HEK293 (cell line): ENCODE measurements around the gene STRA6.

Source experiments
- CTCF ChIA-PET: fragments of 350-600 bp; formaldehyde crosslinking; extraction: SDS; loops from one replicate; lab custom pipeline; 2021; ENCODE audit warnings: antibody characterized with exemption; lab: Yijun Ruan, JAX
- POLR2A ChIA-PET: fragments of 300-600 bp; formaldehyde crosslinking; extraction: SDS; loops from one replicate; lab custom pipeline; 2020; ENCODE audit warnings: antibody characterized with exemption, inconsistent platforms; lab: Yijun Ruan, JAX
- H3K27ac ChIP-seq: fragments of 200-500 bp; sonication (Bioruptor generic); 2 replicates; pipeline ENCODE4 v1.5.1; 2014; ENCODE audit warnings: low read depth, low read length, control low read depth, inconsistent platforms; ENCODE audit errors: extremely low read depth
- H3K36me3 ChIP-seq, 2 experiments: fragments of 200-500 bp in 1 of 2; sonication (Bioruptor generic) in 1 of 2; 1 replicate in 1 of 2; 2 replicates in 1 of 2; pipeline ENCODE4 v1.5.1; 2014 to 2017; ENCODE audit warnings: inconsistent platforms in 2 of 2, low read length in 2 of 2; ENCODE audit not compliant: control insufficient read depth in 2 of 2, insufficient read depth in 1 of 2
- H3K4me1 ChIP-seq: fragments of 200-500 bp; sonication (Bioruptor generic); 2 replicates; pipeline ENCODE4 v1.5.1; 2014; ENCODE audit warnings: mild to moderate bottlenecking, low read length, inconsistent platforms; ENCODE audit not compliant: control insufficient read depth, insufficient read depth
- H3K4me3 ChIP-seq: 2 replicates; pipeline ENCODE4 v1.5.1; 2011; ENCODE audit warnings: low read depth, mild to moderate bottlenecking, control low read depth, low read length, moderate library complexity
- H3K9me3 ChIP-seq: fragments of 200-500 bp; sonication (Bioruptor generic); 2 replicates; pipeline ENCODE4 v1.5.1; 2014; ENCODE audit warnings: low read depth, low read length, inconsistent platforms; ENCODE audit not compliant: control insufficient read depth, insufficient read depth
- EGR2 ChIP-seq: fragments of 450-650 bp; formaldehyde crosslinking; IDR thresholded peaks from 2 replicates; pipeline ENCODE4 v1.5.1; 2016; ENCODE audit warnings: low read depth, missing biosample characterization, missing genetic modification characterization
- GLIS1 ChIP-seq: fragments of 450-650 bp; formaldehyde crosslinking; IDR thresholded peaks from 2 replicates; pipeline ENCODE4 v1.5.1; 2016; ENCODE audit warnings: missing biosample characterization, missing genetic modification characterization
- HIC1 ChIP-seq: fragments of 450-650 bp; formaldehyde crosslinking; IDR thresholded peaks from 2 replicates; pipeline ENCODE4 v1.5.1; 2016; ENCODE audit warnings: missing biosample characterization, missing genetic modification characterization
- INSM2 ChIP-seq: fragments of 450-650 bp; formaldehyde crosslinking; IDR thresholded peaks from 2 replicates; pipeline ENCODE4 v1.5.1; 2016; ENCODE audit warnings: missing biosample characterization, missing genetic modification characterization
- KLF9 ChIP-seq: fragments of 450-650 bp; formaldehyde crosslinking; IDR thresholded peaks from 2 replicates; pipeline ENCODE4 v1.5.1; 2016; ENCODE audit warnings: missing biosample characterization, missing genetic modification characterization, low read depth
- SP7 ChIP-seq: fragments of 450-650 bp; formaldehyde crosslinking; IDR thresholded peaks from 2 replicates; pipeline ENCODE4 v1.5.1; 2016; ENCODE audit warnings: missing biosample characterization, missing genetic modification characterization
- TRIM28 ChIP-seq: IDR thresholded peaks from 2 replicates; pipeline ENCODE4 v1.6.1; 2011; ENCODE audit warnings: low read length, control low read depth, borderline replicate concordance
- ZBTB44 ChIP-seq: fragments of 450-650 bp; IDR thresholded peaks from 2 replicates; pipeline ENCODE4 v1.5.1; 2018; ENCODE audit warnings: missing biosample characterization, mild to moderate bottlenecking, missing genetic modification characterization
- ZFHX2 ChIP-seq: fragments of 450-650 bp; formaldehyde crosslinking; conservative IDR thresholded peaks from 2 replicates; pipeline ENCODE4 v1.5.1; 2016; ENCODE audit warnings: missing biosample characterization, missing genetic modification characterization
- ZFP41 ChIP-seq: fragments of 450-650 bp; formaldehyde crosslinking; IDR thresholded peaks from 2 replicates; pipeline ENCODE4 v1.5.1; 2016; ENCODE audit warnings: missing biosample characterization, missing genetic modification characterization, borderline replicate concordance
- ZNF114 ChIP-seq: fragments of 450-650 bp; formaldehyde crosslinking; IDR thresholded peaks from 2 replicates; pipeline ENCODE4 v1.5.0; 2017; ENCODE audit warnings: missing biosample characterization, missing genetic modification characterization
- ZNF26 ChIP-seq: fragments of 450-650 bp; formaldehyde crosslinking; IDR thresholded peaks from 2 replicates; pipeline ENCODE4 v1.5.1; 2016; ENCODE audit warnings: missing biosample characterization, missing genetic modification characterization
- ZNF280C ChIP-seq: fragments of 450-650 bp; formaldehyde crosslinking; IDR thresholded peaks from 2 replicates; pipeline ENCODE4 v1.5.1; 2016; ENCODE audit warnings: missing biosample characterization, missing genetic modification characterization
- ZNF292 ChIP-seq: fragments of 450-650 bp; formaldehyde crosslinking; IDR thresholded peaks from 2 replicates; pipeline ENCODE4 v1.5.1; 2016; ENCODE audit warnings: low read depth, missing biosample characterization, missing genetic modification characterization, borderline replicate concordance
- ZNF311 ChIP-seq: fragments of 450-650 bp; formaldehyde crosslinking; IDR thresholded peaks from 2 replicates; pipeline ENCODE4 v1.5.1; 2017; ENCODE audit warnings: missing biosample characterization, missing genetic modification characterization, borderline replicate concordance
- ZNF404 ChIP-seq: fragments of 450-650 bp; formaldehyde crosslinking; IDR thresholded peaks from 2 replicates; pipeline ENCODE4 v1.5.1; 2017; ENCODE audit warnings: missing biosample characterization, missing genetic modification characterization
- ZNF677 ChIP-seq: fragments of 450-650 bp; IDR thresholded peaks from 2 replicates; pipeline ENCODE4 v1.5.0; 2018; ENCODE audit warnings: missing biosample characterization, mild to moderate bottlenecking, missing genetic modification characterization, moderate library complexity
- ZNF692 ChIP-seq: fragments of 450-650 bp; formaldehyde crosslinking; IDR thresholded peaks from 2 replicates; pipeline ENCODE4 v1.5.1; 2016; ENCODE audit warnings: missing biosample characterization, missing genetic modification characterization
- ZNF704 ChIP-seq: fragments of 450-650 bp; formaldehyde crosslinking; IDR thresholded peaks from 2 replicates; pipeline ENCODE4 v1.5.1; 2016; ENCODE audit warnings: missing biosample characterization, missing genetic modification characterization

The STRA6 gene

GRCh38 chr15:74174958-74175253, 27.7 kb downstream of the STRA6 start:
- TF ChIP-seq ZNF704 (tag by site-specific recombination) (no peak), INSM2 (tag by site-specific recombination) (no peak), ZNF26 (no peak), HIC1 (tag by site-specific recombination) (no peak), ZNF404 (tag by site-specific recombination) (no peak), ZNF292 (no peak), ZNF311 (tag by site-specific recombination) (no peak), SP7 (tag by site-specific recombination) (no peak), ZBTB44 (tag by site-specific recombination) (no peak), ZNF692 (no peak), TRIM28 (no peak), KLF9 (tag by site-specific recombination) (no peak), ZNF677 (tag by site-specific recombination) (no peak), ZNF114 (tag by site-specific recombination) (no peak)
- Histone ChIP-seq H3K4me1 (peaks cover 21% of the 10 kb centered on the region), H3K9me3 (no peaks in the 10 kb centered on the region), H3K27ac (no peak overlapping the region), H3K36me3 (no peaks in the 10 kb centered on the region), H3K4me3 (no peak overlapping the region)
- ChIA-PET CTCF (no interaction called here), POLR2A (interaction anchor here (0.8 to 2.8 kb wide), 3 partner anchors 18 to 41 kb away, joined by 3 to 9 read pairs (median 4); no protein-coding TSS in a partner anchor)

- Histone ChIP-seq H3K36me3 (no peaks in the 10 kb centered on the region), H3K27ac (no peak overlapping the region), H3K9me3 (no peaks in the 10 kb centered on the region), H3K4me3 (no peak overlapping the region), H3K4me1 (peaks cover 21% of the 10 kb centered on the region)
- POLR2A ChIA-PET, result interaction anchor here (0.8 to 2.8 kb wide), 3 partner anchors 18 to 42 kb away, joined by 3 to 9 read pairs (median 4); no protein-coding TSS in a partner anchor
- TF ChIP-seq ZFP41 (tag by site-specific recombination) (no peak), ZFHX2 (tag by site-specific recombination) (peak; percentile 39; the same call in 1 of the 2 replicates), ZNF280C (no peak), EGR2 (tag by site-specific recombination) (0 out of 2 replicates have a peak, but pooled peaks have one; percentile 30), GLIS1 (tag by site-specific recombination) (peak; percentile 56)
- CTCF ChIA-PET, result interaction anchor here (1.0 kb wide), 1 partner anchor 129 kb away, joined by 3 read pairs; no protein-coding TSS in a partner anchor
Measured at GRCh38 chr15:74174219-74174957, 28.2 kb downstream of the STRA6 start.
